GM12878 (cell line): ENCODE results near the gene ZNF678. TPM values are rescaled to one million over a fixed set of nuclear protein-coding genes. Genes with fewer than 3 reads are reported as not detected.

Experiments
- ATAC-seq: fragments of 200-7000 bp; cut with Tn5 transposase; 3 replicates; pipeline ENCODE4 v1.9.1; 2020; ENCODE audit warnings: mild to moderate bottlenecking, moderate library complexity
- BruUV-seq: library from RNA; stranded (reverse); fragments of 400-500 nt; replicated peaks from 2 replicates; lab custom pipeline; 2021; lab: Mats Ljungman, UMichigan
- CTCF ChIA-PET: fragments of 300-600 bp; sonication (Branson Sonifier 250); formaldehyde crosslinking; extraction: SDS; loops from one replicate; lab custom pipeline; 2021; ENCODE audit warnings: inconsistent platforms; lab: Yijun Ruan, JAX
- POLR2A ChIA-PET: fragments of 350-600 bp; formaldehyde crosslinking; extraction: SDS; loops from one replicate; lab custom pipeline; 2021; ENCODE audit warnings: inconsistent platforms; lab: Charles Lee
- RAD21 ChIA-PET: fragments of 300-600 bp; sonication (Branson Sonifier 250); formaldehyde crosslinking; loops from one replicate; lab custom pipeline; 2023; ENCODE audit warnings: antibody characterized with exemption; ENCODE audit not compliant: unreplicated experiment; lab: Charles Lee
- SMC1A ChIA-PET: fragments of 300-600 bp; sonication (Branson Sonifier 250); formaldehyde crosslinking; loops from one replicate; lab custom pipeline; 2023; ENCODE audit not compliant: unreplicated experiment, uncharacterized antibody; lab: Charles Lee
- DNase-seq: peaks from one replicate; pipeline ENCODE4 v3.0.0-alpha.2; 2011; ENCODE audit warnings: low read depth, low spot score
- FAIRE-seq: peaks from 3 replicates; lab custom pipeline; 2011; peaks lifted over from hg19 to GRCh38; lab: Jason Lieb, UNC
- H2AFZ ChIP-seq: 2 replicates; pipeline ENCODE4 v1.6.0; 2011; ENCODE audit warnings: low read depth, low read length, control low read depth; ENCODE audit not compliant: control insufficient read depth
- H3K27ac ChIP-seq: 2 replicates; pipeline ENCODE4 v1.5.1; 2011; ENCODE audit warnings: control low read depth; ENCODE audit not compliant: control insufficient read depth, insufficient read depth
- H3K27me3 ChIP-seq, 2 experiments: replicated peaks in 1 of 2; 2 replicates each; pipeline versions ENCODE4 v1.6.0 to v1.6.1; 2011; ENCODE audit warnings: low read length in 1 of 2; ENCODE audit not compliant: control insufficient read depth in 2 of 2, insufficient read depth in 2 of 2
- H3K36me3 ChIP-seq, 2 experiments: 2 replicates each; pipeline ENCODE4 v1.5.1; 2011; ENCODE audit warnings: low read length in 1 of 2; ENCODE audit not compliant: control insufficient read depth in 2 of 2, insufficient read depth in 2 of 2
- H3K4me1 ChIP-seq: 2 replicates; pipeline ENCODE4 v1.6.1; 2011; ENCODE audit warnings: mild to moderate bottlenecking, low read length, moderate library complexity, mixed read lengths; ENCODE audit not compliant: control insufficient read depth, insufficient read depth
- H3K4me2 ChIP-seq: 2 replicates; pipeline ENCODE4 v1.6.0; 2011; ENCODE audit warnings: control low read depth; ENCODE audit not compliant: control insufficient read depth, insufficient read depth
- H3K4me3 ChIP-seq: fragments of 200-600 bp; sonication (generic); 2 replicates; pipeline ENCODE4 v1.5.1; 2016
- H3K79me2 ChIP-seq: 2 replicates; pipeline ENCODE4 v1.6.0; 2011; ENCODE audit warnings: low read length; ENCODE audit not compliant: control insufficient read depth, insufficient read depth
- H3K9ac ChIP-seq: 2 replicates; pipeline ENCODE4 v1.8.0; 2011; ENCODE audit warnings: low read length, control low read depth, mixed read lengths; ENCODE audit not compliant: control insufficient read depth, insufficient read depth
- H3K9me3 ChIP-seq: replicated peaks from 3 replicates; pipeline ENCODE4 v1.5.1; 2011; ENCODE audit warnings: mild to moderate bottlenecking, low read length; ENCODE audit not compliant: control insufficient read depth, insufficient read depth
- H4K20me1 ChIP-seq: 2 replicates; pipeline ENCODE4 v1.6.0; 2011; ENCODE audit not compliant: control insufficient read depth, insufficient read depth
- BMI1 ChIP-seq: fragments of 450-650 bp; IDR thresholded peaks from 2 replicates; pipeline ENCODE4 v1.6.1; 2016; ENCODE audit warnings: mild to moderate bottlenecking, moderate library complexity, borderline replicate concordance
- FOXK2 ChIP-seq: fragments of 450-650 bp; IDR thresholded peaks from 2 replicates; pipeline ENCODE4 v1.6.1; 2017; ENCODE audit warnings: mild to moderate bottlenecking, moderate library complexity
- HCFC1 ChIP-seq: fragments of 150-350 bp; IDR thresholded peaks from 2 replicates; pipeline ENCODE4 v1.6.1; 2014; ENCODE audit warnings: low read length
- MYC ChIP-seq: IDR thresholded peaks from 2 replicates; pipeline ENCODE4 v1.6.1; 2011; ENCODE audit warnings: mild to moderate bottlenecking, low read length, moderate library complexity, inconsistent platforms; ENCODE audit not compliant: insufficient read depth, insufficient replicate concordance, insufficient read length, severe bottlenecking
- NR2C1 ChIP-seq: fragments of 450-650 bp; IDR thresholded peaks from 2 replicates; pipeline ENCODE4 v1.6.1; 2017; ENCODE audit warnings: antibody characterized with exemption, mild to moderate bottlenecking, moderate library complexity
- PAX5 ChIP-seq: IDR thresholded peaks from 2 replicates; pipeline ENCODE4 v1.6.1; 2011; ENCODE audit warnings: low read depth, low read length, borderline replicate concordance
- RUNX3 ChIP-seq: IDR thresholded peaks from 2 replicates; pipeline ENCODE4 v1.6.1; 2012; ENCODE audit warnings: low read length, inconsistent platforms
- SIX5 ChIP-seq: IDR thresholded peaks from 2 replicates; pipeline ENCODE4 v1.6.1; 2011; ENCODE audit warnings: mild to moderate bottlenecking, low read depth, low read length, moderate library complexity; ENCODE audit not compliant: severe bottlenecking
- WRNIP1 ChIP-seq: IDR thresholded peaks from 2 replicates; pipeline ENCODE4 v1.6.1; 2011; ENCODE audit warnings: low read depth, low read length, improper control_type of control experiment, borderline replicate concordance
- ZBTB11 ChIP-seq: fragments of 450-650 bp; formaldehyde crosslinking; IDR thresholded peaks from 2 replicates; pipeline ENCODE4 v1.5.0; 2022; ENCODE audit warnings: mild to moderate bottlenecking, missing genetic modification characterization
- WGBS: methylation state at CpG from one replicate; pipeline ENCODE4 v1.1.6; 2016; ENCODE audit warnings: low lambda C conversion rate; ENCODE audit not compliant: insufficient replicate concordance, insufficient coverage; ENCODE audit errors: missing lambda C conversion rate; 5-methylcytosine and 5-hydroxymethylcytosine counted together
- in situ Hi-C: fragments of 300-500 bp; cut with MboI; formaldehyde crosslinking; loops from 9 replicates; pipeline ENCODE4 v1.14.3; 2018; ENCODE audit warnings: mixed read lengths
- intact Hi-C: fragments of 100-400 bp; cut with micrococcal nuclease; formaldehyde crosslinking; loops from one replicate; pipeline ENCODE4 v1.14.2; 2022; ENCODE audit not compliant: unreplicated experiment
- polyA plus RNA-seq, 11 experiments: library from polyadenylated mRNA; depleted of rRNA in 4 of 11; unstranded in 6 of 11; stranded (reverse) in 5 of 11; fragments of >200 nt; fragmentation: Nextera tagmentation in 4 of 11; fragmentation: Illumina TruSeq in 1 of 11; extraction: Ambion mirVana in 4 of 11; extraction: Trizol in 1 of 11; gene quantifications; 1 replicate in 1 of 11; 2 replicates in 10 of 11; pipeline versions ENCODE4 v1.2.1 to v1.2.3, GENCODE V29; 2011 to 2016; ENCODE audit warnings: inconsistent platforms in 2 of 11, missing spikeins in 2 of 11, low read depth in 1 of 11
- total RNA-seq, 4 experiments: library from RNA; depleted of rRNA in 3 of 4; stranded (reverse); fragments of >200 nt in 3 of 4; fragmentation: Illumina TruSeq in 1 of 4; extraction: Trizol in 1 of 4; gene quantifications; 2 replicates each; pipeline versions ENCODE4 v1.2.1 to v1.2.3, GENCODE V29; 2013 to 2021

Gene ZNF678
- total and polyA plus RNA-seq, 10 of the 15 experiments (the other 5 are each of a cell fraction or from before 2014, with no cell fraction given), result 1.4 to 10.4 (median 3.5) TPM

GRCh38 chr1:227526524-227526923 lies 36.8 kb upstream of the ZNF678 start:
- POLR2A ChIA-PET, result no interaction called here
- Histone ChIP-seq H3K36me3 (no peaks in the 10 kb centered on the region), H4K20me1 (no peaks in the 10 kb centered on the region), H3K27me3 (no peaks in the 10 kb centered on the region), H3K4me2 (no peak overlapping the region), H3K27ac (no peak overlapping the region), H3K9me3 (no peaks in the 10 kb centered on the region; the same call in 2 of the 3 replicates), H2AFZ (no peak overlapping the region), H3K4me1 (no peaks in the 10 kb centered on the region), H3K79me2 (no peaks in the 10 kb centered on the region), H3K9ac (no peak overlapping the region), H3K4me3 (no peak overlapping the region)
- RAD21 ChIA-PET, result no interaction called here
- FAIRE-seq, result no peak
- TF ChIP-seq ZBTB11 (CRISPR knock-in tag), result no peak
- TF ChIP-seq MYC, result no peak
- TF ChIP-seq HCFC1, result no peak
- TF ChIP-seq RUNX3, result no peak
- TF ChIP-seq PAX5, result no peak
- TF ChIP-seq SIX5, result no peak
- no peak for TF ChIP-seq NR2C1
- TF ChIP-seq WRNIP1, result no peak
- TF ChIP-seq BMI1, result no peak
- no peak for TF ChIP-seq FOXK2
- in situ Hi-C loops (no loop called here), intact Hi-C loops (no loop called here)
- 50% methylated on average over 2 of the region's 2 CpGs for WGBS
- no peak for ATAC-seq
- no TSS peak for BruUV-seq
- DNase-seq, result no peak
- SMC1A ChIA-PET, result no interaction called here
- CTCF ChIA-PET, result no interaction called here
